CD4-positive, alpha-beta T cell treated with Interleukin-12 subunit alpha and Interleukin-12 subunit beta, for 1 hour (primary cell): Measurements from ENCODE around the gene C1orf50.
A peak's percentile ranks its signal among the peaks of the same experiment; 100 is the strongest.

Experiments
- DNase-seq: peaks from one replicate; pipeline ENCODE4 v3.0.0-alpha.2; 2020

C1orf50 gene

DNA sequence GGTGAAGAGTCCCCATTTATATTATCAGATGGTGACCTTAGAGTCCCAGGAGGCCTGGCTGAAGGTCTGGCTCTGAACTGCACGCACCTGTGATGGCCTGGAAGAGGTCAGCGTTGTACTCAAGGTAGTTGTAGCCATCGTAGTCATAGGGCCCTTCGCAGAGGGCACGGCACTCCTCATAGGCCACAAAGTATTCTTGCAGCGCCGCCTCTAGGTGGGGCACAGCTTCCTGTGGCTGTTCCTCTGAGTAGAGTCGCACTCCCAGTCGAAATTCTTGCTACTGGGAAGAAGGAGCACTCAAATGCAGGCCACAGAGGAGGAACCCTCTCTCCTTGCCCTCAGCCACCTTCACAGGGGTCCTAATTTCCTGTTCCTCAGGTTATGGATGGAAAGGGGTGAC, 7.9 kb upstream of the C1orf50 start:
- no peak for DNase-seq

DNA sequence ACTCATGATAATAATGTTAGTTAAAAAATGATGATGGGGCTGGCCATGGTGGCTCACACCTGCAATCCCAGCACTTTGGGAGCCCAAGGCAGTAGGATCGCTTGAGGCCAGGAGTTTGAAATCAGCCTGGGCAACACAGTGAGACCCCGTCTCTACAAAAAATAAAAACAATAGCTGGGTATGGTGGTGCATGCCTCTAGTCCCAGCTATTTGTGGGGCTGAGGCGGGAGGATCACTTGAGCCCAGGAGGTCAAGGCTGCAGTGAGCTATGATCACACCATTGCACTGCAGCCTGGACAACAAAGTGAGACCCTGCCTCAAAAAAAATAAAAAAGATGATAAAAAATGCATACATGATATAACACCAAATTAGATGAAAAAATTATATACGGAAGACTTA, 5.5 kb upstream of the C1orf50 start:
- no peak for DNase-seq

DNA sequence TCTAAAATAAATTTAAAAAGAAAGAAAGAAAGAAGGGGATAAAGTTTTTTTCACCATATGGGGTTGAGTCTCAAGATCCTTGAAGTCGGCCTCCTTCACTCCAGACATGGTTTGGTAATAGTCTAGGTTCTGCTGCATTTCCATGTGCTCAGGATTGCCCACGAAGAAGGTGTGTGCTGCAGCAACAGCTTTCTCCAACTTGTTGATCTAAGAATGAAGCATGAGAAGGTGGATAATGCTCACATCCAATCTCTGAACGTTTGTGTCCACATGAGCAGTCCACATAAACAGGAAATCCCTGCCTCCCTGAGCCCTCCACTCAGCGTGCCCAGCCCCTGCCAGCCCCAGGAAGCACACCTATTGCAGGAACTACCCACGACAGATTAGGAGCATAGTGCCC, 4.8 kb upstream of the C1orf50 start:
- DNase-seq = no peak

DNA sequence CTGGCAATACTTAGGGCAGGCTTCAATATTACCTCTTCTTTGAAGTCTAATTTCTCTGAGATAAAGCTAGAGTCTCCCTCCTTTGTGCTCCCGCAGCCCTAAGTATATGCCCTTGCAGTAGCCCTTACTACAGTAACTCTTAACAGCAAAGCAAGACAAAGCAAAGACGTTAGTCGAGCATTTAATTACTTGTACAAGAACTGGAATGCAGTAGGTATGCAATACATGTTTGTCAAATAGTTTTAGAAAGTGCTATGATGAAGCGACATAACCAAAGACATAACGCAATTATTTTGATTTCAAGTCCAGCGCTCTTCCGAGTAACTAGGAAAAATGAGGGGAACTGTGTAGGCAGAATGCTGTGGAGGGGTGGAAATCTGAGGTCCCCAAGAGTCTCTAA, 1.8 kb upstream of the C1orf50 start:
- no peak for DNase-seq

DNA sequence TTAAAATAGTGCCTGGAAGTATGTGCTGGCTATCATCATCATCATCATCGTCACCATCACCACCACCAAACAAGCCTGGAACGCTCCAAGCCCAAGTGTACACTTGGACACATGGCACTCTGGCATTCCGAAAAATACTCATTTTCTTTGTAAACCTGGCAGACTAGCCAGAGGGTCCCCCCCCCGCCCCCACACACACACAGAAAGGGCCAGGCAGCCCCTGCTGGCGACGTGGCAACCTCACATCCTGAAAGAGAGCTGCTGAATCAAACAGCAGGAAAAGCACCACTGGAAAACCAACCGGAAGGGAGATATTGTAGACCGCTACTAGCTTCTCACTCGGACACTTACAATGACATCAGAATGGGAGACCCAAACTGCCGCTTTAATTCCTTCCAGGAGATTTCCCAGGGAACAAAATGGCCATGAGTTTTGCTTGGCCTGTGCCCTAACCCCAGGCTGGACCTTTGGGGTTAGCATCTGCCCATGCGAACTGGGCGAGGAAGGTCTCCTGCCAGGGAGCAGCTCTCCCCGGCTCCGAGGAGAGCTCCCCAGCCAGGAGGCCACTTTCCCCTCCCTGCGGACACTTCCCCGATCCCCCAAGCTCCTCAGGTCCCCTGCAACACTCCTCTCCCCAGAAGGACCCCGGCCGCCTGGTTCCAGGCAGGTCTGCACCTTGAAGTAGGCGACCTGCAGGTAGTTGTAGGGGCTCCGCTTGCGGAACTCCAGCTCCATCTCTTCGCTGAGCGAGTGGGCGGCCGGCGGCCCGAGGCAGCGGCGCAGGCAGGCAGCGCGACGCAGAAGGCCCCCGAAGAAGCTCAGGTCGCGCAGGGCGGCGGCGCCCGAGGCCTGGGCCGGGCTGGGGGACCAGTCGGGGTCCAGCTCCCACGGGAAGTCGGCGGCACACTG, 963 bp upstream of the C1orf50 start:
- peak; percentile 40 for DNase-seq

DNA sequence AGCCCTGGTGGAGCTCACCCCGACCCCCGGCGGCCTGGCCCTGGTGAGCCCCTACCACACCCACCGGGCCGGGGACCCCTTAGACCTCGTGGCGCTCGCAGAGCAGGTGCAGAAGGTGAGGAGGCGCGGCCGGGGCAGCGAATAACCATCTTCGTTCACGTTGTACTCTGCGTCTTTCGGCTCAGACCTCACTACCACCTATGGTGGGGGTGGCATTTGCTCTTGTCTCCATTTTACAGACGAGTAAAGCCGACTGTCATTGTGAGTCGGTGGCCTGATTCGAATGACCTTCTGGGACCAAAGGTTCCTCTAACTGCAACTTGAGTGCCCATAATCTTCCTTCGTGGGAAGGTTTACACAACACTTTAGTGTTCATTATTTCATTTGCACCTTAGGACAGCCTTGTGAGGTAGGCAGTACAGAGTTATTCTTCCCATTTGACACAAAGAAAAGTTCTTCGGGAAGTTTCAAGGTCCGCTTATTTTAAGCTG, 506 bp downstream of the C1orf50 start:
- DNase-seq = no peak

DNA sequence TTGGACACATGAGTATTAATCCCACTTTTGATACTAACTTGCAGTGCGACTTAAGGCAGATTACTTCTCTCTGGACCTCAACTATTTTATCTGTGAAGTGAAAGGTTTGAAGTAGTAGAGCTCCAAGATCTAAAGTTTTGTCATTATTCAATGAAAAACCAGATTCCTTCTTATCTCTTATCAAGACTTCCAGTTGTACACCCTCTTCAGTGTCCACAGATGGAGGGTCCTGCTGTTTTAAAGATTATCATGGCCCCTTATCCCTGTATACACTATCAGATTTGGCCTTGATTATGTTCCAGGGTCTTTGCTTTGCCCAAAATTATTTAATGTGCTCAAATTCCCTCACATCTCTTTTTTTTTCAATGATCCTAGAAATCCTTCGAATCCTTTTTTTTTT, 1.1 kb downstream of the C1orf50 start:
- DNase-seq = no peak

DNA sequence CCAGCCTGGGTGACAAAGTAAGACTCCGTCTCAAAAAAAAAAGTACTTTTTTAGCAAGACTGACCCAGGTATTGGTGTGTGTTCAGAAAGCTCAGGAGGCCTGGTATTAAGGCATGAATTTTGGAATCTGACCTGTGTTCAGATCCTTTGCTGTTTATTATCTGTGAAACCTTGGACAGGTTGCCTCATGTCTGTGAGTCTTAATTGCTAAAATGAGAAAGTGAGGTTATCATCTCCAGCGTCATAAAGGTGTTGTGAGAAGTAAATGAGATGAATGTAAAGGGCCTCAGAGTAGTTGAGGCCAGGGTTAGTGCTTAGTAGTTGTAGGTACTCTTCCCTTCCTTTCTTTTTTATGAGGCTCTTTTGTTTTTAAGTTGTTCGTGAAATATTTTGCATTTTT, 2.8 kb downstream of the C1orf50 start:
- DNase-seq = no peak

GRCh38 chr1:42773420-42773819, 6.4 kb downstream of the C1orf50 start:
- no peak for DNase-seq

DNA sequence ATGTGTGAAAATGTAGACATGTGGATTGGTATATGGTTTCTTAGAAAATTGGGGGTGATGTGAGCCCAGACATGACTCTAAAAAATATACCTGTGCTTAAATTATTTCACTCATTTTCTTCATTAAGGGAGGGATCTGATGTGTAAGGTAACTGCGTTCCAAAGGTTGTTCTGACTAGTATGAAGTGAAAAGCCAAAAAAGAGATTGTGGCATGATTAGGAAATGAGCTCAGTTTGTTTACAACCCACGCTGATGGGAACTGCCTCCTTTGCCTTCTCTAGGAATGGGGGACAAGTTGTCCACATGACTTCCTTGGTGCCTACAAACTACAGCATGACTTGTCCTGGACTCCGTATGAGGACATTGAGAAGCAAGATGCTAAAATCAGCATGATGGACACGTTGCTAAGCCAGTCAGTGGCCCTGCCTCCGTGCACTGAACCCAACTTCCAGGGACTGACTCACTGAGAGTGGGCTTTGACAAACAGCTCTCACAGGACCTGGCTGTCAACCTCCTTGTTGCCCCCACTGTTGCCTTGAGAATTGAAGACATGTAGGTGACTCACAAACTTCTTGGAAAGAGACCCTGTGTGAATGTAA, 8.0 kb downstream of the C1orf50 start:
- DNase-seq = no peak

DNA sequence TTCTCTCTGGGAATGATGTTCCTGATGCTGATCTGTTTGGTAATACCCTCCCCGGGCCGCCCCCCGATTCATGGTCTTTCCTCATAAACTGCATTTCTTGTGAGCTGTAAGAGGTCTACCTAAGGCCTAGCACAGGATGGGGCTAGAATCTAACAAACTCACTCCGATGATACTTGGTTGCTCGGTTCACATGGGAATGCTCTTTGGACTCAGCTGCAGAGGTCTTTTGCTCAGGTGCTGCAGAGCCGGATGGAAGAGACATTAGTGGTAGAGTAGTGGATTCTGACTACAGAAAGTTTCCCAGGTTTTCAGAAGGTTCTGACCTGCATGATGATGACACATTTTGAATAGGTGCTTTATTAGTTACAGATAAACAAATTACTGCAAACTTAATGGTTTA, 9.5 kb downstream of the C1orf50 start:
- no peak for DNase-seq

- DNase-seq = peak; percentile 39
These were observed 10.8 kb downstream of the C1orf50 start for GRCh38 chr1:42777852-42778251.

GRCh38 chr1:42779725-42780124, 12.7 kb downstream of the C1orf50 start:
- DNase-seq = no peak

DNA sequence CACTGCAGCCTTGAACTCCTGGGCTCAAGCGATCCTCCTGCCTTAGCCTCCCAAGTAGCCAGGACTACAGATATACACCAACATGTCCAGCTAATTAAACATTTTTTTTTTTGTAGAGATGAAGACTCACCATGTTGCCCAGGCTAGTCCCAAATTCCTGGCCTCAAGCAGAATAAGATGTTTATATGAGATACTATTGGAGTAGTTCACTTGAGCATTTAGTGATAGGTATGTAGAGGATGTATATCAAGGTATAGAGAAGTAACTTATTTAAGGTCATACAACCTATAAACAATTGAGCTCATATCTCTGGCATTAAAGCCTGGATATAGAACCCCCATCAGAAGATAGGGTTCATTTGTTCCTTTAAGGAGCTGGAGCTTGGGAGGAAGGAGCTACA, 13.1 kb downstream of the C1orf50 start:
- no peak for DNase-seq

- DNase-seq = no peak
These were observed 16.0 kb downstream of the C1orf50 start for GRCh38 chr1:42783092-42783491.

- no peak for DNase-seq
These were observed 17.5 kb downstream of the C1orf50 start for GRCh38 chr1:42784547-42784945.

GRCh38 chr1:42784946-42785693, 18.1 kb downstream of the C1orf50 start, which contains the start of gene TMEM269:
Gene TMEM269 (plus strand): TSS chr1:42784991. CDS start chr1:42789894, 4,903 bp downstream.
- peak; percentile 37 for DNase-seq

DNA sequence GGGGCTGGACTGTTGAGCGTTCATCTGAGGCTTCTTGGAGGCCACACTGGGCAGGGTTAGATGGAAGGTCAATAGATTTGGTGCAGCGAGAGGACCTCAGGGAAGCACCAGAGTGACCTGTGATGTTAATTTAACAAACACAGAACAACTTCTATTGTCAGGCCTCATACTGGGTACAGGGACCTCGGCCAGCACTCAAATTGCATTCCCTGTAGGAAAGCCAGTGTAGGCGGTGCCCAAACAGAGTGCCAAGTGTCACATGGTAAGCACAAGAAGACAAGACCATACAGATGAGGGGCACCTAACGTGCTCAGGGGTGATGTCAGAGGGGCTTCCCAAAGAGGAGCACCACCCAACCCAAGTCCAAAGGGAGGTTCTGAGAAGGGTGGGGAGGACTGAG, 19.0 kb downstream of the C1orf50 start:
- no peak for DNase-seq

- DNase-seq = no peak
These were observed 21.0 kb downstream of the C1orf50 start for GRCh38 chr1:42788021-42788420.

GRCh38 chr1:42793824-42794223, 26.8 kb downstream of the C1orf50 start:
- no peak for DNase-seq

GRCh38 chr1:42797414-42797813, 30.4 kb downstream of the C1orf50 start:
- DNase-seq = no peak

DNA sequence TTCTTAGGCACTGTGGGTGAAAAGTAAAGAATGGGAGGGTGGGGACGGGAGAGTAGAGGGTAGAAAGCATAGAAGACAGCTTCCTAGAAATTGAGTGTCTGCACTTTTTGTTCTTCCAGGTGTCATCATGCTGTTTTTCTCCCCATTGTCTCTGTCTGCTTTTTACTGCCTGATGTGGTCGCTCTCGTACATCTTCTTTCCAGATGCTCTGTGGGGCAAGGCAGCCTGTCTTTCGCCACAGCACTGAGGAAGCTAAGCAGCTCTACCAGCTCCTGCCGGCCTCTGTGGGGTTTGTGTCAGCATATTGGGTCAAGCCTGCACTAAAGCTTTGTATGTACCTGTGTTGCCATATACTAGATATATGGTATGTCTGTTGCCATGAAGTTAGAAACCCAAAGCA, 30.9 kb downstream of the C1orf50 start:
- DNase-seq = no peak

- no peak for DNase-seq
These were observed 34.9 kb downstream of the C1orf50 start for GRCh38 chr1:42801832-42802473.
